H9 (cell line): Measurements from ENCODE around the gene LRP1B. TPM values are rescaled to one million over a fixed set of nuclear protein-coding genes. Genes with fewer than 3 reads are reported as not detected.

Source experiments
- DNase-seq: peaks from one replicate; pipeline ENCODE4 v3.0.0-alpha.2; 2017
- H2AFZ ChIP-seq: one replicate; pipeline ENCODE4 v1.6.1; 2013; ENCODE audit warnings: mild to moderate bottlenecking, low read length, control low read depth, moderate library complexity
- H2AK5ac ChIP-seq: 2 replicates; pipeline ENCODE4 v1.6.1; 2013; ENCODE audit warnings: low read length, control low read depth, mixed read lengths; ENCODE audit not compliant: insufficient read length
- H2BK120ac ChIP-seq: one replicate; pipeline ENCODE4 v1.6.1; 2013; ENCODE audit warnings: low read depth, mild to moderate bottlenecking, low read length, control low read depth, inconsistent platforms; ENCODE audit not compliant: poor library complexity, severe bottlenecking
- H2BK12ac ChIP-seq: 2 replicates; pipeline ENCODE4 v1.6.1; 2013; ENCODE audit warnings: low read length, control low read depth, mixed read lengths, low read depth; ENCODE audit not compliant: insufficient read length
- H2BK15ac ChIP-seq: 2 replicates; pipeline ENCODE4 v1.6.1; 2013; ENCODE audit warnings: low read depth, low read length, control low read depth
- H2BK20ac ChIP-seq: one replicate; pipeline ENCODE4 v1.6.1; 2013; ENCODE audit warnings: low read depth, mild to moderate bottlenecking, low read length, control low read depth, inconsistent platforms; ENCODE audit not compliant: poor library complexity, severe bottlenecking
- H2BK5ac ChIP-seq: 2 replicates; pipeline ENCODE4 v1.6.1; 2013; ENCODE audit warnings: low read length, control low read depth, mixed read lengths; ENCODE audit not compliant: insufficient read length
- H3K14ac ChIP-seq: 2 replicates; pipeline ENCODE4 v1.6.1; 2013; ENCODE audit warnings: low read length, control low read depth; ENCODE audit not compliant: insufficient read depth
- H3K18ac ChIP-seq: 2 replicates; pipeline ENCODE4 v1.6.1; 2013; ENCODE audit warnings: low read depth, mild to moderate bottlenecking, mixed read lengths, low read length, control low read depth; ENCODE audit not compliant: insufficient read length
- H3K23ac ChIP-seq: 2 replicates; pipeline ENCODE4 v1.6.1; 2013; ENCODE audit warnings: low read length, control low read depth, mixed read lengths, low read depth; ENCODE audit not compliant: insufficient read length
- H3K23me2 ChIP-seq: 2 replicates; pipeline ENCODE4 v1.6.1; 2013; ENCODE audit warnings: low read depth, mild to moderate bottlenecking, mixed read lengths, low read length, control low read depth; ENCODE audit not compliant: insufficient read length, poor library complexity, severe bottlenecking
- H3K27ac ChIP-seq: 2 replicates; pipeline ENCODE4 v1.5.1; 2013; ENCODE audit warnings: low read length, control low read depth, mixed read lengths, low read depth; ENCODE audit not compliant: insufficient read length
- H3K27me3 ChIP-seq: 2 replicates; pipeline ENCODE4 v1.6.1; 2013; ENCODE audit warnings: low read length, control low read depth, inconsistent platforms; ENCODE audit not compliant: insufficient read depth
- H3K4ac ChIP-seq: 2 replicates; pipeline ENCODE4 v1.6.1; 2013; ENCODE audit warnings: low read depth, mild to moderate bottlenecking, control low read depth, inconsistent platforms, low read length, moderate library complexity
- H3K4me1 ChIP-seq: 2 replicates; pipeline ENCODE4 v1.6.1; 2013; ENCODE audit warnings: low read length, control low read depth, inconsistent platforms; ENCODE audit not compliant: insufficient read depth
- H3K4me2 ChIP-seq: 2 replicates; pipeline ENCODE4 v1.6.1; 2013; ENCODE audit warnings: low read length, control low read depth, mixed read lengths; ENCODE audit not compliant: insufficient read length, insufficient read depth
- H3K56ac ChIP-seq: 2 replicates; pipeline ENCODE4 v1.6.1; 2013; ENCODE audit warnings: low read depth, mild to moderate bottlenecking, mixed read lengths, low read length, control low read depth; ENCODE audit not compliant: insufficient read length
- H3K79me1 ChIP-seq: 2 replicates; pipeline ENCODE4 v1.6.1; 2013; ENCODE audit warnings: low read depth, mild to moderate bottlenecking, moderate library complexity, low read length, control low read depth, inconsistent platforms; ENCODE audit not compliant: insufficient read depth, poor library complexity, severe bottlenecking
- H3K79me2 ChIP-seq: 2 replicates; pipeline ENCODE4 v1.6.1; 2013; ENCODE audit warnings: low read length, control low read depth, inconsistent platforms; ENCODE audit not compliant: insufficient read depth
- H3K9ac ChIP-seq: 2 replicates; pipeline ENCODE4 v1.6.1; 2013; ENCODE audit warnings: low read length, control low read depth, mixed read lengths; ENCODE audit not compliant: insufficient read length; ENCODE audit errors: extremely low read depth
- H3K9me3 ChIP-seq: one replicate; pipeline ENCODE4 v1.6.1; 2013; ENCODE audit warnings: low read depth, low read length, inconsistent platforms; ENCODE audit not compliant: control insufficient read depth
- H3T11ph ChIP-seq: one replicate; pipeline ENCODE4 v1.6.1; 2013; ENCODE audit warnings: mild to moderate bottlenecking, low read length, control low read depth, inconsistent platforms
- H4K20me1 ChIP-seq: one replicate; pipeline ENCODE4 v1.6.1; 2013; ENCODE audit not compliant: control insufficient read depth, insufficient read length, insufficient read depth
- H4K5ac ChIP-seq: 2 replicates; pipeline ENCODE4 v1.6.1; 2013; ENCODE audit warnings: low read depth, mild to moderate bottlenecking, mixed read lengths, low read length, control low read depth; ENCODE audit not compliant: insufficient read length
- H4K8ac ChIP-seq: replicated peaks from 2 replicates; pipeline ENCODE4 v1.6.1; 2013; ENCODE audit warnings: low read length, control low read depth, mixed read lengths, low read depth; ENCODE audit not compliant: insufficient read length
- H4K91ac ChIP-seq: 2 replicates; pipeline ENCODE4 v1.6.1; 2013; ENCODE audit warnings: low read depth, mild to moderate bottlenecking, moderate library complexity, mixed read lengths, low read length, control low read depth; ENCODE audit not compliant: insufficient read length
- H3K27ac Mint-ChIP-seq, 3 experiments: 2 replicates in 2 of 3; 3 replicates in 1 of 3; pipeline ENCODE4 v1.8.0; 2020 to 2021; ENCODE audit warnings: mixed read lengths in 3 of 3, mild to moderate bottlenecking in 1 of 3, moderate library complexity in 1 of 3
- H3K27me3 Mint-ChIP-seq: 2 replicates; pipeline ENCODE4 v1.8.0; 2021; ENCODE audit warnings: low read depth, mild to moderate bottlenecking, moderate library complexity, mixed read lengths
- H3K36me3 Mint-ChIP-seq, 3 experiments: 2 replicates in 2 of 3; 3 replicates in 1 of 3; pipeline ENCODE4 v1.8.0; 2020 to 2021; ENCODE audit warnings: low read depth in 3 of 3, mixed read lengths in 3 of 3; ENCODE audit not compliant: insufficient read depth in 1 of 3
- H3K4me1 Mint-ChIP-seq, 2 experiments: 2 replicates each; pipeline ENCODE4 v1.8.0; 2020; ENCODE audit warnings: mixed read lengths in 2 of 2
- H3K4me3 Mint-ChIP-seq, 2 experiments: 2 replicates in 1 of 2; 3 replicates in 1 of 2; pipeline ENCODE4 v1.8.0; 2020 to 2021; ENCODE audit warnings: mild to moderate bottlenecking in 2 of 2, mixed read lengths in 2 of 2, moderate library complexity in 1 of 2
- H3K9me3 Mint-ChIP-seq, 2 experiments: 2 replicates in 1 of 2; 3 replicates in 1 of 2; pipeline ENCODE4 v1.8.0; 2020; ENCODE audit warnings: mild to moderate bottlenecking in 2 of 2, mixed read lengths in 2 of 2, moderate library complexity in 1 of 2
- CTCF ChIP-seq: fragments of 200-600 bp; sonication (generic); conservative IDR thresholded peaks from 3 replicates; pipeline ENCODE4 v1.8.0; 2021; ENCODE audit warnings: antibody characterized with exemption, mild to moderate bottlenecking
- WGBS: extraction: QIAGEN DNeasy Blood & Tissue Kit; methylation state at CpG from one replicate; pipeline ENCODE4 v1.1.7; 2013; ENCODE audit warnings: missing lambda C conversion rate, low lambda C conversion rate, mixed read lengths; ENCODE audit not compliant: insufficient read length; ENCODE audit errors: extremely low coverage; 5-methylcytosine and 5-hydroxymethylcytosine counted together
- total RNA-seq: library from RNA; stranded (reverse); gene quantifications from 2 replicates; pipeline ENCODE4 v1.2.1, GENCODE V29; 2021

LRP1B gene
- total RNA-seq, 1 experiment from 2014 or later: not detected

- H3K79me1 ChIP-seq: no peaks in the 10 kb centered on the region
- no peak overlapping the region for H3K4ac ChIP-seq
- H2AFZ ChIP-seq: no peak overlapping the region
- no CpG with 5 or more reads among the region's 3 CpGs for WGBS
- no peaks in the 10 kb centered on the region for H4K20me1 ChIP-seq
- H3K56ac ChIP-seq: no peak overlapping the region
- no peaks in the 10 kb centered on the region for H3K9me3 Mint-ChIP-seq
- H4K8ac ChIP-seq: no peak overlapping the region
- no peak overlapping the region for H3K18ac ChIP-seq
- H3K4me1 Mint-ChIP-seq: no peaks in the 10 kb centered on the region
- no peak overlapping the region for H2BK15ac ChIP-seq
- H3K27ac ChIP-seq: no peak overlapping the region
- no peaks in the 10 kb centered on the region for H3K4me1 ChIP-seq
- H3K23me2 ChIP-seq: no peaks in the 10 kb centered on the region
- H3K36me3 Mint-ChIP-seq: no peaks in the 10 kb centered on the region
- no peak overlapping the region for H2BK120ac ChIP-seq
- H3K79me2 ChIP-seq: no peaks in the 10 kb centered on the region
- no peak overlapping the region for H4K5ac ChIP-seq
- no peaks in the 10 kb centered on the region for H3K27me3 ChIP-seq
- H3K9me3 ChIP-seq: no peaks in the 10 kb centered on the region
- H2BK5ac ChIP-seq: no peak overlapping the region
- H3T11ph ChIP-seq: no peak overlapping the region
- DNase-seq: no peak
- H4K91ac ChIP-seq: no peak overlapping the region
- no peak overlapping the region for H2BK12ac ChIP-seq
- H3K23ac ChIP-seq: no peak overlapping the region
- no peak overlapping the region for H3K4me2 ChIP-seq
- H2AK5ac ChIP-seq: no peak overlapping the region
- no peak overlapping the region for H3K14ac ChIP-seq
- no peak for TF ChIP-seq CTCF
- no peak overlapping the region for H3K27ac Mint-ChIP-seq
- H3K4me3 Mint-ChIP-seq: no peak overlapping the region
- H3K9ac ChIP-seq: no peak overlapping the region
- H3K27me3 Mint-ChIP-seq: no peaks in the 10 kb centered on the region
- H2BK20ac ChIP-seq: no peak overlapping the region
These were observed 1526.0 kb downstream of the LRP1B start for GRCh38 chr2:140604788-140605187.
